ENCODE measurements around the gene ZCCHC2.

ZCCHC2 gene

DNA sequence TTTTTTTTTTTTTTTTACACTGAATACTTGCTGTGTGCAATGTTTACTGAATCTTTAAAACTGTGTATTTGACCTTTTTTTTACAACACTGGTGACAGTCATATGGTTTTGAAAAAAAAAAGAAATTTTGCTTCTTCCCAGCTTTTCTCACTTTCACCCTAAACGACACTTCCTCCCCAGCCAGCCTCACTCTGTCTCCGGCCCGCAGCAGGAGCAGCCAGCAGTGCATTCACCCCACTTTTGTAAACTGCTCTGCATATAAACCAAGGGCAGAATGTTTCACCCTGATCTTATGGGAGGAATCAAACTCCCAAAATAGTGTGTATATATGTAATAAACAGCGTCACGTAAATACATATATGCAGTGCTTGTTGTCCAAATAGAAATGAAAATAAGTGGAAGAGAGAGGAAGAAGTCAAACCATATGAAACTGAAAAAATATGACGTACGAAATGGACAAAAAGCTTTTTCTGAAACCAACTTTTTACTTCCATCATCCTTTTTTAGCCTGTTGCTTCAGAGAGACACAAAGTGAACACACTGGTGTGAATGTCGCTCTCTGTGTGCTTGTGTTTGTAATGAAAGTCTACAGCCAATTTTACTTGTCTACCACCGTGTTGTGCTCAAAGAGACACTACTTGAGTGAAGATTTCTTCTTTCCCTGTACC lies 54.2 kb downstream of the ZCCHC2 start:
- no peak for DNase-seq
- 83% methylated on average over 5 of the region's 9 CpGs for WGBS

GRCh38 chr18:62577765-62578164 lies 54.9 kb downstream of the ZCCHC2 start:
- no CpG with 5 or more reads among the region's 2 CpGs for WGBS
- DNase-seq = no peak
- H3K18ac ChIP-seq (ENCODE audit: low read depth in 1 of 2, low read length in 2 of 2) = no peak overlapping the region

More for the DNA sequence above, 54.2 kb downstream of the ZCCHC2 start:
- H3K9ac ChIP-seq (ENCODE audit: low read length) = no peak overlapping the region
- no peak overlapping the region for H2BK12ac ChIP-seq (ENCODE audit: low read length in 2 of 2)
- no peak overlapping the region for H4K91ac ChIP-seq (ENCODE audit: low read length)
- H2AFZ ChIP-seq (ENCODE audit: low read depth, low read length) = no peak overlapping the region
- H3K9me3 ChIP-seq (ENCODE audit: control insufficient read depth, low read length) = no peaks in the 10 kb centered on the region
- no peak overlapping the region for H3K4ac ChIP-seq (ENCODE audit: low read depth in 1 of 2, low read length in 2 of 2)
- H2BK15ac ChIP-seq (ENCODE audit: low read depth, poor library complexity, severe bottlenecking) = no peak overlapping the region
- no peak overlapping the region for H3K23ac ChIP-seq (ENCODE audit: low read length in 2 of 2)
- H4K8ac ChIP-seq (ENCODE audit: low read length) = no peak overlapping the region
- H2BK5ac ChIP-seq (ENCODE audit: low read depth, low read length, poor library complexity, severe bottlenecking) = no peak overlapping the region
- H2BK120ac ChIP-seq (ENCODE audit: low read depth, low read length) = no peak overlapping the region
- no peak overlapping the region for H3K4me3 ChIP-seq (ENCODE audit: insufficient read depth in 1 of 2, low read depth in 1 of 2, low read length in 2 of 2)
- H3K4me2 ChIP-seq (ENCODE audit: low read length, poor library complexity, severe bottlenecking) = no peak overlapping the region
- H3K18ac ChIP-seq (ENCODE audit: low read depth in 1 of 2, low read length in 2 of 2) = no peak overlapping the region
- no peaks in the 10 kb centered on the region for H3K27me3 ChIP-seq (ENCODE audit: control insufficient read depth in 1 of 2, insufficient read depth in 1 of 2, low read length in 2 of 2)
- H2AK5ac ChIP-seq (ENCODE audit: low read length, severe bottlenecking) = no peak overlapping the region
- peaks cover 22 to 73% of the 10 kb centered on the region in 2 experiments for H3K36me3 ChIP-seq (ENCODE audit: control insufficient read depth in 1 of 2, insufficient read depth in 2 of 2, low read depth in 1 of 2, low read length in 2 of 2)
- no peak overlapping the region for H3K27ac ChIP-seq (ENCODE audit: low read length, poor library complexity, severe bottlenecking)
- peaks cover 2% of the 10 kb centered on the region for H3K4me1 ChIP-seq (ENCODE audit: control insufficient read depth, insufficient read depth, low read depth, low read length)
- H3K79me1 ChIP-seq (replicated peaks; ENCODE audit: low read length, poor library complexity, severe bottlenecking) = peaks cover 3% of the 10 kb centered on the region
- no peak overlapping the region for H3K14ac ChIP-seq (ENCODE audit: low read length in 2 of 2)

GRCh38 chr18:62578980-62579511 lies 56.2 kb downstream of the ZCCHC2 start:
- no peak overlapping the region for H3K4ac ChIP-seq (ENCODE audit: low read depth in 1 of 2, low read length in 2 of 2)
- no peak overlapping the region for H4K8ac ChIP-seq (ENCODE audit: low read length)
- H2BK5ac ChIP-seq (ENCODE audit: low read depth, low read length, poor library complexity, severe bottlenecking) = no peak overlapping the region
- H2BK12ac ChIP-seq (ENCODE audit: low read length in 2 of 2) = no peak overlapping the region
- no peak overlapping the region for H3K4me3 ChIP-seq (ENCODE audit: insufficient read depth in 1 of 2, low read depth in 1 of 2, low read length in 2 of 2)
- H3K27me3 ChIP-seq (ENCODE audit: control insufficient read depth in 1 of 2, insufficient read depth in 1 of 2, low read length in 2 of 2) = no peaks in the 10 kb centered on the region
- H3K23ac ChIP-seq (ENCODE audit: low read length in 2 of 2) = no peak overlapping the region
- DNase-seq = no peak
- H3K14ac ChIP-seq (ENCODE audit: low read length in 2 of 2) = no peak overlapping the region
- H3K27ac ChIP-seq (ENCODE audit: low read length, poor library complexity, severe bottlenecking) = no peak overlapping the region
- WGBS = 92% methylated on average over 11 of the region's 13 CpGs
- H3K79me1 ChIP-seq (replicated peaks; ENCODE audit: low read length, poor library complexity, severe bottlenecking) = peaks cover 3% of the 10 kb centered on the region
- no peak overlapping the region for H4K91ac ChIP-seq (ENCODE audit: low read length)
- H3K36me3 ChIP-seq (ENCODE audit: control insufficient read depth in 1 of 2, insufficient read depth in 2 of 2, low read depth in 1 of 2, low read length in 2 of 2) = peaks cover 22 to 52% of the 10 kb centered on the region in 2 experiments
- no peaks in the 10 kb centered on the region for H3K9me3 ChIP-seq (ENCODE audit: control insufficient read depth, low read length)
- no peak overlapping the region for H2BK15ac ChIP-seq (ENCODE audit: low read depth, poor library complexity, severe bottlenecking)
- H2BK120ac ChIP-seq (ENCODE audit: low read depth, low read length) = no peak overlapping the region
- H3K9ac ChIP-seq (ENCODE audit: low read length) = no peak overlapping the region
- no peak overlapping the region for H2AFZ ChIP-seq (ENCODE audit: low read depth, low read length)
- H3K4me1 ChIP-seq (ENCODE audit: control insufficient read depth, insufficient read depth, low read depth, low read length) = peaks cover 4% of the 10 kb centered on the region
- H3K4me2 ChIP-seq (ENCODE audit: low read length, poor library complexity, severe bottlenecking) = no peak overlapping the region
- no peak overlapping the region for H3K18ac ChIP-seq (ENCODE audit: low read depth in 1 of 2, low read length in 2 of 2)
- H2AK5ac ChIP-seq (ENCODE audit: low read length, severe bottlenecking) = no peak overlapping the region

More at GRCh38 chr18:62577765-62578164, 54.9 kb downstream of the ZCCHC2 start:
- Histone ChIP-seq H2BK15ac (ENCODE audit: low read depth, poor library complexity, severe bottlenecking) (no peak overlapping the region), H3K36me3 (ENCODE audit: control insufficient read depth in 1 of 2, insufficient read depth in 2 of 2, low read depth in 1 of 2, low read length in 2 of 2) (peaks cover 22 to 65% of the 10 kb centered on the region in 2 experiments), H3K27ac (ENCODE audit: low read length, poor library complexity, severe bottlenecking) (no peak overlapping the region), H3K4me2 (ENCODE audit: low read length, poor library complexity, severe bottlenecking) (no peak overlapping the region), H3K9ac (ENCODE audit: low read length) (no peak overlapping the region), H2BK12ac (ENCODE audit: low read length in 2 of 2) (no peak overlapping the region), H3K4ac (ENCODE audit: low read depth in 1 of 2, low read length in 2 of 2) (no peak overlapping the region), H2AFZ (ENCODE audit: low read depth, low read length) (no peak overlapping the region), H3K79me1 (replicated peaks; ENCODE audit: low read length, poor library complexity, severe bottlenecking) (peaks cover 3% of the 10 kb centered on the region), H3K27me3 (ENCODE audit: control insufficient read depth in 1 of 2, insufficient read depth in 1 of 2, low read length in 2 of 2) (no peaks in the 10 kb centered on the region), H3K14ac (ENCODE audit: low read length in 2 of 2) (no peak overlapping the region), H2AK5ac (ENCODE audit: low read length, severe bottlenecking) (no peak overlapping the region), H2BK120ac (ENCODE audit: low read depth, low read length) (no peak overlapping the region), H3K9me3 (ENCODE audit: control insufficient read depth, low read length) (no peaks in the 10 kb centered on the region), H3K4me3 (ENCODE audit: insufficient read depth in 1 of 2, low read depth in 1 of 2, low read length in 2 of 2) (no peak overlapping the region), H2BK5ac (ENCODE audit: low read depth, low read length, poor library complexity, severe bottlenecking) (no peak overlapping the region), H4K8ac (ENCODE audit: low read length) (no peak overlapping the region), H3K4me1 (ENCODE audit: control insufficient read depth, insufficient read depth, low read depth, low read length) (peaks cover 2% of the 10 kb centered on the region), H3K23ac (ENCODE audit: low read length in 2 of 2) (no peak overlapping the region), H4K91ac (ENCODE audit: low read length) (no peak overlapping the region)

- peaks cover 10 to 30% of the 10 kb centered on the region in 2 experiments for H3K36me3 ChIP-seq (ENCODE audit: control insufficient read depth in 1 of 2, insufficient read depth in 2 of 2, low read depth in 1 of 2, low read length in 2 of 2)
- no peak overlapping the region for H2AFZ ChIP-seq (ENCODE audit: low read depth, low read length)
- no peak overlapping the region for H3K4me3 ChIP-seq (ENCODE audit: insufficient read depth in 1 of 2, low read depth in 1 of 2, low read length in 2 of 2)
- no peak overlapping the region for H3K4me2 ChIP-seq (ENCODE audit: low read length, poor library complexity, severe bottlenecking)
- no peaks in the 10 kb centered on the region for H3K9me3 ChIP-seq (ENCODE audit: control insufficient read depth, low read length)
- H3K4ac ChIP-seq (ENCODE audit: low read depth in 1 of 2, low read length in 2 of 2) = no peak overlapping the region
- no peak overlapping the region for H4K8ac ChIP-seq (ENCODE audit: low read length)
- no peak overlapping the region for H2BK5ac ChIP-seq (ENCODE audit: low read depth, low read length, poor library complexity, severe bottlenecking)
- no peaks in the 10 kb centered on the region for H3K27me3 ChIP-seq (ENCODE audit: control insufficient read depth in 1 of 2, insufficient read depth in 1 of 2, low read length in 2 of 2)
- H2BK12ac ChIP-seq (ENCODE audit: low read length in 2 of 2) = no peak overlapping the region
- no peak overlapping the region for H2AK5ac ChIP-seq (ENCODE audit: low read length, severe bottlenecking)
- H3K9ac ChIP-seq (ENCODE audit: low read length) = no peak overlapping the region
- H3K23ac ChIP-seq (ENCODE audit: low read length in 2 of 2) = no peak overlapping the region
- H2BK15ac ChIP-seq (ENCODE audit: low read depth, poor library complexity, severe bottlenecking) = no peak overlapping the region
- H3K27ac ChIP-seq (ENCODE audit: low read length, poor library complexity, severe bottlenecking) = no peak overlapping the region
- H3K79me1 ChIP-seq (replicated peaks; ENCODE audit: low read length, poor library complexity, severe bottlenecking) = peaks cover 6% of the 10 kb centered on the region
- peaks cover 10% of the 10 kb centered on the region for H3K4me1 ChIP-seq (ENCODE audit: control insufficient read depth, insufficient read depth, low read depth, low read length)
- 89% methylated on average over 1 of the region's 2 CpGs for WGBS
- no peak overlapping the region for H2BK120ac ChIP-seq (ENCODE audit: low read depth, low read length)
- H3K18ac ChIP-seq (ENCODE audit: low read depth in 1 of 2, low read length in 2 of 2) = no peak overlapping the region
- H4K91ac ChIP-seq (ENCODE audit: low read length) = no peak overlapping the region
- DNase-seq = no peak
- no peak overlapping the region for H3K14ac ChIP-seq (ENCODE audit: low read length in 2 of 2)
Observed at GRCh38 chr18:62583376-62583775, 60.6 kb downstream of the ZCCHC2 start.

Data from mesenchymal stem cell (in vitro differentiated cells and primary cell).